Gastrocnemius medialis (tissue), 4 donors: ENCODE results near the gene TM4SF1.

ENCODE experiments used
- POLR2A ChIP-seq, 2 donors: fragments of 450-650 bp; IDR thresholded peaks; one replicate each; pipeline ENCODE4 v1.6.1; 2017; ENCODE audit warnings: antibody characterized with exemption in 2 of 2, mild to moderate bottlenecking in 2 of 2, moderate library complexity in 2 of 2
- TF ChIP-seq, protein P1 (sequence below), 5 experiments: fragments of 450-650 bp in 3 of 5; fragments of 200-600 bp in 2 of 5; sonication (generic) in 2 of 5; IDR thresholded peaks in 4 of 5; conservative IDR thresholded peaks in 1 of 5; 1 replicate in 4 of 5; 2 replicates in 1 of 5; pipeline ENCODE4 v1.5.1; 2016 to 2019; ENCODE audit warnings: antibody characterized with exemption in 5 of 5, mild to moderate bottlenecking in 3 of 5, moderate library complexity in 3 of 5

DNA sequence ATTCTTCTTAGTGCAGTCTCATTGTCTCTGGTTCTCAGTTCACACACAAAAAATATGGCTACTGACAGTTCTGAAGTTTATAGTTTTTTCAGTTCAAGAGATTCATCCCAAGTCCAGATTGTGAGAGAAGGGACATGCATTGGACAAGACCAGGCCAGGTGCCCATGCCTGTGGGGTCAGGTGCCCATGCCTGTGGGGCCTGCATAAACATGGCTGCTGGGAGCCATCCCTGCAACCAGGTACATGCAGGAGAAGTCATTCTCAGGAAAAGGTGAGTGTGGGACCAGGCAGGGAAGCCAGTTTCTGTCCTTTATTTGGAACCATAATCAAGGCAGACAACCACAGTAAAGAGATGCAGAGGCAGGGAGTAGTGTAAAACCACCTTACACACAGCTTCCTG is 6.3 kb upstream of the TM4SF1 start:
- TF ChIP-seq, protein P1, sequence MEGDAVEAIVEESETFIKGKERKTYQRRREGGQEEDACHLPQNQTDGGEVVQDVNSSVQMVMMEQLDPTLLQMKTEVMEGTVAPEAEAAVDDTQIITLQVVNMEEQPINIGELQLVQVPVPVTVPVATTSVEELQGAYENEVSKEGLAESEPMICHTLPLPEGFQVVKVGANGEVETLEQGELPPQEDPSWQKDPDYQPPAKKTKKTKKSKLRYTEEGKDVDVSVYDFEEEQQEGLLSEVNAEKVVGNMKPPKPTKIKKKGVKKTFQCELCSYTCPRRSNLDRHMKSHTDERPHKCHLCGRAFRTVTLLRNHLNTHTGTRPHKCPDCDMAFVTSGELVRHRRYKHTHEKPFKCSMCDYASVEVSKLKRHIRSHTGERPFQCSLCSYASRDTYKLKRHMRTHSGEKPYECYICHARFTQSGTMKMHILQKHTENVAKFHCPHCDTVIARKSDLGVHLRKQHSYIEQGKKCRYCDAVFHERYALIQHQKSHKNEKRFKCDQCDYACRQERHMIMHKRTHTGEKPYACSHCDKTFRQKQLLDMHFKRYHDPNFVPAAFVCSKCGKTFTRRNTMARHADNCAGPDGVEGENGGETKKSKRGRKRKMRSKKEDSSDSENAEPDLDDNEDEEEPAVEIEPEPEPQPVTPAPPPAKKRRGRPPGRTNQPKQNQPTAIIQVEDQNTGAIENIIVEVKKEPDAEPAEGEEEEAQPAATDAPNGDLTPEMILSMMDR (IDR thresholded peaks at IDR 0.05 in 4 of 5, conservative IDR thresholded peaks at IDR 0.05 in 1 of 5): no peak
- TF ChIP-seq POLR2A (IDR thresholded peaks at IDR 0.05): no peak
